Calu3 (cell line): ENCODE measurements around the gene ATP2A1. TPM values are rescaled to one million over a fixed set of nuclear protein-coding genes. Genes with fewer than 3 reads are reported as not detected.
"Not testable (repeated sequence)": the region's sequence is repeated elsewhere in the genome, so short reads cannot be mapped to it uniquely, and the experiment has no call there.

Source experiments
- BruUV-seq: library from RNA; stranded (reverse); fragments of 400-500 nt; replicated peaks from 2 replicates; lab custom pipeline; 2021; lab: Mats Ljungman, UMichigan
- CTCF ChIA-PET: fragments of 300-600 bp; sonication (Branson Sonifier 250); formaldehyde crosslinking; loops from one replicate; lab custom pipeline; 2022; ENCODE audit warnings: antibody characterized with exemption; lab: Charles Lee
- DNase-seq: peaks from one replicate; pipeline ENCODE4 v3.0.0; 2022
- H3K27ac Mint-ChIP-seq: one replicate; pipeline ENCODE4 v1.8.0; 2022; ENCODE audit warnings: mixed read lengths; ENCODE audit not compliant: unreplicated experiment
- H3K27me3 Mint-ChIP-seq: one replicate; pipeline ENCODE4 v1.8.0; 2022; ENCODE audit warnings: mixed read lengths; ENCODE audit not compliant: unreplicated experiment
- H3K36me3 Mint-ChIP-seq: one replicate; pipeline ENCODE4 v1.8.0; 2022; ENCODE audit warnings: mild to moderate bottlenecking, moderate library complexity, mixed read lengths; ENCODE audit not compliant: insufficient read depth, unreplicated experiment
- H3K4me1 Mint-ChIP-seq: one replicate; pipeline ENCODE4 v1.8.0; 2022; ENCODE audit warnings: mild to moderate bottlenecking, low read depth, mixed read lengths; ENCODE audit not compliant: unreplicated experiment
- H3K4me3 Mint-ChIP-seq: one replicate; pipeline ENCODE4 v1.8.0; 2022; ENCODE audit warnings: mild to moderate bottlenecking, low read depth, moderate library complexity, mixed read lengths; ENCODE audit not compliant: unreplicated experiment
- H3K9me3 Mint-ChIP-seq: one replicate; pipeline ENCODE4 v1.8.0; 2022; ENCODE audit warnings: low read depth, mixed read lengths; ENCODE audit not compliant: unreplicated experiment
- CTCF ChIP-seq: fragments of 200-600 bp; IDR thresholded peaks from one replicate; pipeline ENCODE4 v1.8.0; 2022; ENCODE audit warnings: antibody characterized with exemption; ENCODE audit not compliant: unreplicated experiment
- intact Hi-C: fragments of 100-400 bp; cut with micrococcal nuclease; formaldehyde crosslinking; loops from one replicate; pipeline ENCODE4 v1.10.0; 2022; ENCODE audit not compliant: unreplicated experiment
- total RNA-seq: library from RNA; stranded (reverse); gene quantifications from 2 replicates; pipeline ENCODE4 v1.2.3, GENCODE V29; 2022

ATP2A1 gene
- total RNA-seq, 1 experiment from 2014 or later: 5.7 TPM

GRCh38 chr16:28924762-28925385 is 46.6 kb downstream of the ATP2A1 start, which contains the start of gene RABEP2:
Gene RABEP2, minus strand, starts transcription at chr16:28925238. Its CDS starts 75 bp downstream, at chr16:28925163.
- BruUV-seq: no TSS peak
- DNase-seq: peak; percentile 100
- peaks cover 35% of the 10 kb centered on the region for H3K36me3 Mint-ChIP-seq
- TF ChIP-seq CTCF: peak; percentile 3
- peak within 1 kb of the TSS; percentile 90 for H3K4me3 Mint-ChIP-seq
- no peaks in the 10 kb centered on the region for H3K9me3 Mint-ChIP-seq
- no peaks in the 10 kb centered on the region for H3K27me3 Mint-ChIP-seq
- H3K27ac Mint-ChIP-seq: peak within 1 kb of the TSS; percentile 87
- intact Hi-C loops: no loop called here
- CTCF ChIA-PET: interaction anchor here (0.8 to 1.1 kb wide), 2 partner anchors 40 to 52 kb away, joined by 4 read pairs; no protein-coding TSS in a partner anchor
- H3K4me1 Mint-ChIP-seq: peaks cover 15% of the 10 kb centered on the region

- CTCF ChIA-PET: interaction anchor here (0.6 to 1.1 kb wide), 2 partner anchors 52 to 54 kb away, joined by 4 read pairs; no protein-coding TSS in a partner anchor
- peaks cover 35% of the 10 kb centered on the region for H3K36me3 Mint-ChIP-seq
- no peaks in the 10 kb centered on the region for H3K9me3 Mint-ChIP-seq
- TF ChIP-seq CTCF: no peak
- intact Hi-C loops: no loop called here
- H3K4me3 Mint-ChIP-seq: peak overlapping the region; percentile 90
- no peaks in the 10 kb centered on the region for H3K27me3 Mint-ChIP-seq
- H3K4me1 Mint-ChIP-seq: peaks cover 15% of the 10 kb centered on the region
- peak overlapping the region; percentile 87 for H3K27ac Mint-ChIP-seq
- peak; percentile 73 for DNase-seq
- TSS peak; percentile 90 for BruUV-seq
Measured at GRCh38 chr16:28925386-28926228, 47.3 kb downstream of the ATP2A1 start.

GRCh38 chr16:28926284-28926683 is 48.0 kb downstream of the ATP2A1 start:
- H3K27me3 Mint-ChIP-seq, BruUV-seq, intact Hi-C loops, DNase-seq, H3K9me3 Mint-ChIP-seq: not testable (repeated sequence)
- CTCF ChIA-PET: interaction anchor here (0.6 kb wide), 1 partner anchor 53 kb away, joined by 4 read pairs; no protein-coding TSS in a partner anchor
- H3K36me3 Mint-ChIP-seq: peaks cover 35% of the 10 kb centered on the region
- peak overlapping the region; percentile 87 for H3K27ac Mint-ChIP-seq
- peaks cover 15% of the 10 kb centered on the region for H3K4me1 Mint-ChIP-seq
- H3K4me3 Mint-ChIP-seq: peak overlapping the region; percentile 90

GRCh38 chr16:28927815-28928214 is 49.5 kb downstream of the ATP2A1 start:
- Mint-ChIP-seq H3K4me3 (no peak overlapping the region), H3K36me3 (peaks cover 30% of the 10 kb centered on the region), H3K9me3 (no peaks in the 10 kb centered on the region), H3K27me3 (peaks cover 7% of the 10 kb centered on the region), H3K4me1 (peaks cover 15% of the 10 kb centered on the region), H3K27ac (no peak overlapping the region)
- intact Hi-C loops: no loop called here
- no peak for DNase-seq
- CTCF ChIA-PET: interaction anchor here (1.1 kb wide), 1 partner anchor 20 kb away, joined by 3 read pairs; no protein-coding TSS in a partner anchor
- BruUV-seq: no TSS peak
- no peak for TF ChIP-seq CTCF
